Calu3 (cell line): Measurements from ENCODE around the gene TCEA3. TPM values are rescaled to one million over a fixed set of nuclear protein-coding genes. Genes with fewer than 3 reads are reported as not detected.

Experiments used
- BruUV-seq: library from RNA; stranded (reverse); fragments of 400-500 nt; replicated peaks from 2 replicates; lab custom pipeline; 2021; lab: Mats Ljungman, UMichigan
- CTCF ChIA-PET: fragments of 300-600 bp; sonication (Branson Sonifier 250); formaldehyde crosslinking; loops from one replicate; lab custom pipeline; 2022; ENCODE audit warnings: antibody characterized with exemption; lab: Charles Lee
- DNase-seq: peaks from one replicate; pipeline ENCODE4 v3.0.0; 2022
- H3K27ac Mint-ChIP-seq: one replicate; pipeline ENCODE4 v1.8.0; 2022; ENCODE audit warnings: mixed read lengths; ENCODE audit not compliant: unreplicated experiment
- H3K27me3 Mint-ChIP-seq: one replicate; pipeline ENCODE4 v1.8.0; 2022; ENCODE audit warnings: mixed read lengths; ENCODE audit not compliant: unreplicated experiment
- H3K36me3 Mint-ChIP-seq: one replicate; pipeline ENCODE4 v1.8.0; 2022; ENCODE audit warnings: mild to moderate bottlenecking, moderate library complexity, mixed read lengths; ENCODE audit not compliant: insufficient read depth, unreplicated experiment
- H3K4me1 Mint-ChIP-seq: one replicate; pipeline ENCODE4 v1.8.0; 2022; ENCODE audit warnings: mild to moderate bottlenecking, low read depth, mixed read lengths; ENCODE audit not compliant: unreplicated experiment
- H3K4me3 Mint-ChIP-seq: one replicate; pipeline ENCODE4 v1.8.0; 2022; ENCODE audit warnings: mild to moderate bottlenecking, low read depth, moderate library complexity, mixed read lengths; ENCODE audit not compliant: unreplicated experiment
- H3K9me3 Mint-ChIP-seq: one replicate; pipeline ENCODE4 v1.8.0; 2022; ENCODE audit warnings: low read depth, mixed read lengths; ENCODE audit not compliant: unreplicated experiment
- CTCF ChIP-seq: fragments of 200-600 bp; IDR thresholded peaks from one replicate; pipeline ENCODE4 v1.8.0; 2022; ENCODE audit warnings: antibody characterized with exemption; ENCODE audit not compliant: unreplicated experiment
- intact Hi-C: fragments of 100-400 bp; cut with micrococcal nuclease; formaldehyde crosslinking; loops from one replicate; pipeline ENCODE4 v1.10.0; 2022; ENCODE audit not compliant: unreplicated experiment
- total RNA-seq: library from RNA; stranded (reverse); gene quantifications from 2 replicates; pipeline ENCODE4 v1.2.3, GENCODE V29; 2022

Gene TCEA3
- total RNA-seq, 1 experiment from 2014 or later: 1.5 TPM

- no peak for TF ChIP-seq CTCF
- CTCF ChIA-PET: no interaction called here
- Mint-ChIP-seq H3K4me3 (no peak overlapping the region), H3K4me1 (no peaks in the 10 kb centered on the region), H3K27ac (no peak overlapping the region), H3K36me3 (no peaks in the 10 kb centered on the region), H3K9me3 (no peaks in the 10 kb centered on the region), H3K27me3 (peaks cover 43% of the 10 kb centered on the region)
- no peak for DNase-seq
- intact Hi-C loops: no loop called here
- no TSS peak for BruUV-seq
Measured at GRCh38 chr1:23430803-23431202, 6.3 kb upstream of the TCEA3 start.

DNA sequence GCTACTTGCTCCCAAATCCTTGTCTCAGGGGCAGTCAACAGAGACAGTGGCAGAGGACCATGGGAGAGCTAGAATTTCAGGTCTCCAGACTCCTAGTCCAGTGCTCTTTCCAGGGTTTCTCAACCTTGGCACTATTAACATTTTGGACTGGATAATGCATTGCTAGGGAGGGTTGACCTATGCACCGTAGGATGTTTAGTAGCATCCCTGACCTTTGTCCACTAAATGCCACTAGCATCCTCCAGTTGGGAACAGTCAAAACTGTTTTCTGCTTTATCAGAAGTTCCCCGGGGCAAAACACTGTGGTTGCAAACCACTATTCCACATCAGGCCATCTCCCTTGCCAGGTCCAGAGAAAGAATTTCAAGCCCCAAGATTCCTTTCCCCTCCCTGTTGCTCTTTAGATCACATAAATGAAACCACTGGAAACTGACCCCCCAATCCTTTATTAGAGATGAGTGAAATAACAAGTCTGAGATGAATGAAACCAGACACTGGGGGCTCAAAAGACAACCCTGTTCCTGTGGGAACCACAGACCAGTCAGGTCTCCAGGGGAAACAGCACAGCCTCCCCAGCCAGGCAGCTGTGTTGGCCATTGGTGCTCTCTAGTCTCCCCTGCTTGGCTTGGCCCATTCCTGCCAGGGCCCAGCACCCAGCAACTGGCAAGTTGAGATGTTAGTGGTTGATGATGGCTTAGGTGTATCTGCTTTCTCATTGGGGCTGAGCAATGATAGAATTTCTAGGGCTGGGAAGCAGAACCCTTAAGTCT is 3.8 kb upstream of the TCEA3 start:
- intact Hi-C loops: no loop called here
- BruUV-seq: no TSS peak
- H3K9me3 Mint-ChIP-seq: no peaks in the 10 kb centered on the region
- CTCF ChIA-PET: no interaction called here
- no peak overlapping the region for H3K27ac Mint-ChIP-seq
- H3K4me3 Mint-ChIP-seq: no peak overlapping the region
- H3K36me3 Mint-ChIP-seq: peaks cover 10% of the 10 kb centered on the region
- H3K4me1 Mint-ChIP-seq: peaks cover 3% of the 10 kb centered on the region
- DNase-seq: no peak
- TF ChIP-seq CTCF: no peak
- H3K27me3 Mint-ChIP-seq: peaks cover 46% of the 10 kb centered on the region

- DNase-seq: no peak
- Mint-ChIP-seq H3K4me1 (peaks cover 8% of the 10 kb centered on the region), H3K36me3 (peaks cover 10% of the 10 kb centered on the region), H3K9me3 (no peaks in the 10 kb centered on the region), H3K27me3 (peaks cover 52% of the 10 kb centered on the region), H3K4me3 (no peak overlapping the region), H3K27ac (no peak overlapping the region)
- no peak for TF ChIP-seq CTCF
- intact Hi-C loops: no loop called here
- BruUV-seq: no TSS peak
- CTCF ChIA-PET: no interaction called here
Measured at GRCh38 chr1:23427550-23427949, 3.0 kb upstream of the TCEA3 start.

DNA sequence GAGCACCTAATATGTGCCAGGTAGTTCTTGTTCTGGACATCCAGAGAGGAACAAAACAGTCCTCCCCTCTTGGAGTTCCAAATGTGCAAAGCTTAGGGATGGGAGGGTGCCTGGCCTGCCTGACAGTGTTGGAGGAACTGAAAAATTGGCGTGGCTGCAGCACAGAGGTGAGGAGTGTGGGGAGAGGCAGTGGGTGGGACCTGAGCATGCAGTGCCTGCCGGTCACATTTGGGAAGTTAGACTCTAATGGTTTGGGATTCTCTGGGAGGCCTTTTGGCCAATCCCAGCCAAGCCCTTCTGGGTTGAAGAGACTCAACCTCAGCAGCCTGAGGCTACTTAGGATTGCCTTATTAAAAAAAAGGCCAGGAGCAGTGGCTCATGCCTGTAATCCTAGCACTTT is 2.3 kb upstream of the TCEA3 start:
- BruUV-seq: no TSS peak
- Mint-ChIP-seq H3K4me3 (no peak overlapping the region), H3K9me3 (no peaks in the 10 kb centered on the region), H3K27ac (no peak overlapping the region), H3K4me1 (peaks cover 8% of the 10 kb centered on the region), H3K36me3 (peaks cover 10% of the 10 kb centered on the region), H3K27me3 (peaks cover 52% of the 10 kb centered on the region)
- intact Hi-C loops: no loop called here
- DNase-seq: no peak
- no peak for TF ChIP-seq CTCF
- CTCF ChIA-PET: no interaction called here
